GM12891 (cell line): ENCODE results near the gene ABLIM2. TPM values are rescaled to one million over a fixed set of nuclear protein-coding genes. Genes with fewer than 3 reads are reported as not detected.

ENCODE experiments used
- DNase-seq: peaks from one replicate; pipeline ENCODE4 v3.0.0; 2011; ENCODE audit warnings: low spot score; ENCODE audit not compliant: insufficient read length
- FAIRE-seq: peaks from 2 replicates; lab custom pipeline; 2011; peaks lifted over from hg19 to GRCh38; lab: Jason Lieb, UNC
- PAX5 ChIP-seq: IDR thresholded peaks from 2 replicates; pipeline ENCODE4 v1.6.1; 2011; ENCODE audit warnings: low read length, moderate library complexity, mild to moderate bottlenecking; ENCODE audit not compliant: insufficient read depth, severe bottlenecking
- POLR2A ChIP-seq: IDR thresholded peaks from 2 replicates; pipeline ENCODE4 v1.6.1; 2011; ENCODE audit warnings: low read depth, low read length, control low read depth
- POLR2AphosphoS5 ChIP-seq: IDR thresholded peaks from 2 replicates; pipeline ENCODE4 v1.6.1; 2011; ENCODE audit warnings: low read depth, low read length, control low read depth
- POU2F2 ChIP-seq: IDR thresholded peaks from 2 replicates; pipeline ENCODE4 v1.6.1; 2011; ENCODE audit warnings: low read depth, mild to moderate bottlenecking, control low read depth, low read length, moderate library complexity
- SPI1 ChIP-seq: IDR thresholded peaks from 2 replicates; pipeline ENCODE4 v1.6.1; 2011; ENCODE audit warnings: low read depth, low read length, control low read depth
- TAF1 ChIP-seq: IDR thresholded peaks from 2 replicates; pipeline ENCODE4 v1.6.1; 2011; ENCODE audit warnings: low read depth, low read length, control low read depth
- polyA plus RNA-seq: library from polyadenylated mRNA; unstranded; fragments of >200 nt; gene quantifications from one replicate; pipeline ENCODE4 v1.2.1, GENCODE V29; 2012; ENCODE audit warnings: low read depth, missing spikeins, inconsistent platforms; ENCODE audit not compliant: missing spikeins

ABLIM2 gene
- polyA plus RNA-seq, result 0.23 TPM

- FAIRE-seq (peak; percentile 100), DNase-seq (peak; percentile 98)
- TF ChIP-seq POLR2AphosphoS5 (no peak), POLR2A (no peak), TAF1 (no peak), POU2F2 (no peak), PAX5 (no peak), SPI1 (no peak)
Observed at GRCh38 chr4:8158710-8159536, at the start of gene ABLIM2. TSS of gene ABLIM2 (minus strand) at chr4:8158813. CDS start at chr4:8158689, 124 bp downstream.

- TF ChIP-seq POU2F2 (no peak), SPI1 (no peak), TAF1 (no peak), POLR2AphosphoS5 (no peak), POLR2A (no peak), PAX5 (no peak)
- DNase-seq, result no peak
- no peak for FAIRE-seq
Observed at GRCh38 chr4:8207314-8207713, 48.7 kb upstream of the ABLIM2 start.

- DNase-seq, result no peak
- TF ChIP-seq POU2F2 (no peak), POLR2AphosphoS5 (no peak), SPI1 (peak; percentile 82), PAX5 (no peak), TAF1 (no peak)
- FAIRE-seq, result peak; percentile 28
Observed at GRCh38 chr4:8205749-8206611, 47.4 kb upstream of the ABLIM2 start.

GRCh38 chr4:8205241-8205707, 46.7 kb upstream of the ABLIM2 start:
- DNase-seq (no peak), FAIRE-seq (no peak)
- TF ChIP-seq SPI1, result no peak
- TF ChIP-seq POU2F2, result no peak
- TF ChIP-seq PAX5, result no peak
- TF ChIP-seq TAF1, result no peak
- no peak for TF ChIP-seq POLR2AphosphoS5
- TF ChIP-seq POLR2A, result no peak

GRCh38 chr4:8204576-8205227, 46.1 kb upstream of the ABLIM2 start:
- no peak for DNase-seq
- no peak for FAIRE-seq
- no peak for TF ChIP-seq POLR2AphosphoS5
- no peak for TF ChIP-seq POLR2A
- no peak for TF ChIP-seq SPI1
- TF ChIP-seq TAF1, result no peak
- TF ChIP-seq POU2F2, result no peak
- no peak for TF ChIP-seq PAX5

GRCh38 chr4:8203817-8204216, 45.2 kb upstream of the ABLIM2 start:
- DNase-seq (no peak), FAIRE-seq (no peak)
- no peak for TF ChIP-seq POLR2AphosphoS5
- no peak for TF ChIP-seq POLR2A
- no peak for TF ChIP-seq TAF1
- TF ChIP-seq SPI1, result no peak
- TF ChIP-seq PAX5, result no peak
- no peak for TF ChIP-seq POU2F2

- DNase-seq (no peak), FAIRE-seq (peak; percentile 28)
- no peak for TF ChIP-seq POLR2A
Observed at GRCh38 chr4:8203052-8203401, 44.4 kb upstream of the ABLIM2 start.

- no peak for DNase-seq
- TF ChIP-seq POU2F2 (no peak), SPI1 (peak; percentile 41; the same call in 1 of the 2 replicates)
- peak; percentile 38 for FAIRE-seq
Observed at GRCh38 chr4:8202108-8203051, 43.8 kb upstream of the ABLIM2 start.

GRCh38 chr4:8201321-8201781, 42.7 kb upstream of the ABLIM2 start:
- FAIRE-seq (peak; percentile 97), DNase-seq (peak; percentile 68)
- TF ChIP-seq POLR2AphosphoS5 (no peak), PAX5 (no peak), SPI1 (peak; percentile 92), TAF1 (0 out of 2 replicates have a peak, but pooled peaks have one; percentile 42), POLR2A (peak; percentile 43; the same call in 1 of the 2 replicates), POU2F2 (no peak)
